ENCODE data around the gene ECHS1. TPM values are rescaled to one million over a fixed set of nuclear protein-coding genes. Genes with fewer than 3 reads are reported as not detected.
A peak's percentile ranks its signal among the peaks of the same experiment; 100 is the strongest.
"Not testable (repeated sequence)": the region's sequence is repeated elsewhere in the genome, so short reads cannot be mapped to it uniquely, and the experiment has no call there.

The ECHS1 gene
- total and polyA plus RNA-seq, 9 donors: 27.2 to 102 (median 68.9) TPM

DNA sequence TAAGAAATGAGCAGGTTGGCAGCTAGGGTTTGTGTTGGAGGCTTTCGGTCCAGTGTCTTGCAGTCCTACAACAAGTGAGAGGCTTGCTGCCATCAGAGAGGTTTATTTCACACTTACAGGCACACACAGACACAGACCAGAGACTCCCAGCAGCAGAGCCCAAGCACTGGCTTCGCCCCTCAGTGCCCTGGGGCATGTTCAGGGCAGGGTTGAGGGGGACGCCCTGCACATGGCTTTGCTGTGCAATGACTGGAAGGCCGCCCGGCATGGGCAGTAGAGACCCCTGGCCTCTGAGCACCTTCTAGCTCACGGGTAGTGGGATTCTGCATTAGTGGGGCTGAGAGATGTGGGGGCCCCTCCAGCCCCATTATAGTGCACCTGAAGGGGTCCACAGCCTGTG is 47.4 kb upstream of the ECHS1 start:
- no peaks in the 10 kb centered on the region for H3K36me3 ChIP-seq
- no peaks in the 10 kb centered on the region for H3K9me3 ChIP-seq
- no peak overlapping the region for H3K27ac ChIP-seq
- no peak for DNase-seq
- WGBS, 3 donors: 86 to 96% (median 90%) methylated on average over 5 to 6 of the region's 6 CpGs
- peaks cover 3% of the 10 kb centered on the region for H3K4me1 ChIP-seq (ENCODE audit: insufficient read depth)
- no peaks in the 10 kb centered on the region for H3K27me3 ChIP-seq
- intact Hi-C loops (cut with DNase I): no loop called here
- TF ChIP-seq POLR2A (IDR thresholded peaks at IDR 0.05): no peak
- no peak overlapping the region for H3K4me3 ChIP-seq

DNA sequence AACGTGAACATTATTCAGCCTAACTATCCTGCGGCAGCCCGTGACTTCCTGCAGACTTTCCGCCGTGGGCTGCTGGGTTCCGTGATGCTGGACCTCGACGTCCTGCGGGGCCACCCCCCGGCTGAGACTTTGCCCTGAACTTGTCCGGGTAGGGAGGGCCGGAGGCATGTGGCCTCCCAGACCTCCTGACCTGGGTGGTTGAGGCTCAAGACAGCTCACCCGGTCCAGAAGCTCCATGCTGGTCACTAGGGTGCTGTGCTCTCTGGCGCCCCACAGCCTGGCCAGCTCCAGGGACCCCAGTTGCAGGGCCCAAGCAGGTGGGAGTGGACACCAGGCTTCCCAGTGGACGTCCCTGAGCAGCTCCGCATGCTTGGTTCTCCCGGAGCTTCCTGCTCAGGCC is 46.9 kb upstream of the ECHS1 start:
- intact Hi-C loops (cut with DNase I): no loop called here
- Histone ChIP-seq H3K4me1 (ENCODE audit: insufficient read depth) (peaks cover 3% of the 10 kb centered on the region), H3K27ac (no peak overlapping the region), H3K9me3 (no peaks in the 10 kb centered on the region), H3K27me3 (no peaks in the 10 kb centered on the region), H3K36me3 (no peaks in the 10 kb centered on the region), H3K4me3 (no peak overlapping the region)
- 86 to 89% (median 86%) methylated on average over 16 to 17 of the region's 17 CpGs for WGBS, 3 donors
- DNase-seq: no peak
- TF ChIP-seq EP300 (IDR thresholded peaks at IDR 0.05) (no peak), POLR2A (IDR thresholded peaks at IDR 0.05) (no peak)
- TF ChIP-seq, protein P1, sequence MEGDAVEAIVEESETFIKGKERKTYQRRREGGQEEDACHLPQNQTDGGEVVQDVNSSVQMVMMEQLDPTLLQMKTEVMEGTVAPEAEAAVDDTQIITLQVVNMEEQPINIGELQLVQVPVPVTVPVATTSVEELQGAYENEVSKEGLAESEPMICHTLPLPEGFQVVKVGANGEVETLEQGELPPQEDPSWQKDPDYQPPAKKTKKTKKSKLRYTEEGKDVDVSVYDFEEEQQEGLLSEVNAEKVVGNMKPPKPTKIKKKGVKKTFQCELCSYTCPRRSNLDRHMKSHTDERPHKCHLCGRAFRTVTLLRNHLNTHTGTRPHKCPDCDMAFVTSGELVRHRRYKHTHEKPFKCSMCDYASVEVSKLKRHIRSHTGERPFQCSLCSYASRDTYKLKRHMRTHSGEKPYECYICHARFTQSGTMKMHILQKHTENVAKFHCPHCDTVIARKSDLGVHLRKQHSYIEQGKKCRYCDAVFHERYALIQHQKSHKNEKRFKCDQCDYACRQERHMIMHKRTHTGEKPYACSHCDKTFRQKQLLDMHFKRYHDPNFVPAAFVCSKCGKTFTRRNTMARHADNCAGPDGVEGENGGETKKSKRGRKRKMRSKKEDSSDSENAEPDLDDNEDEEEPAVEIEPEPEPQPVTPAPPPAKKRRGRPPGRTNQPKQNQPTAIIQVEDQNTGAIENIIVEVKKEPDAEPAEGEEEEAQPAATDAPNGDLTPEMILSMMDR (IDR thresholded peaks at IDR 0.05): no peak

DNA sequence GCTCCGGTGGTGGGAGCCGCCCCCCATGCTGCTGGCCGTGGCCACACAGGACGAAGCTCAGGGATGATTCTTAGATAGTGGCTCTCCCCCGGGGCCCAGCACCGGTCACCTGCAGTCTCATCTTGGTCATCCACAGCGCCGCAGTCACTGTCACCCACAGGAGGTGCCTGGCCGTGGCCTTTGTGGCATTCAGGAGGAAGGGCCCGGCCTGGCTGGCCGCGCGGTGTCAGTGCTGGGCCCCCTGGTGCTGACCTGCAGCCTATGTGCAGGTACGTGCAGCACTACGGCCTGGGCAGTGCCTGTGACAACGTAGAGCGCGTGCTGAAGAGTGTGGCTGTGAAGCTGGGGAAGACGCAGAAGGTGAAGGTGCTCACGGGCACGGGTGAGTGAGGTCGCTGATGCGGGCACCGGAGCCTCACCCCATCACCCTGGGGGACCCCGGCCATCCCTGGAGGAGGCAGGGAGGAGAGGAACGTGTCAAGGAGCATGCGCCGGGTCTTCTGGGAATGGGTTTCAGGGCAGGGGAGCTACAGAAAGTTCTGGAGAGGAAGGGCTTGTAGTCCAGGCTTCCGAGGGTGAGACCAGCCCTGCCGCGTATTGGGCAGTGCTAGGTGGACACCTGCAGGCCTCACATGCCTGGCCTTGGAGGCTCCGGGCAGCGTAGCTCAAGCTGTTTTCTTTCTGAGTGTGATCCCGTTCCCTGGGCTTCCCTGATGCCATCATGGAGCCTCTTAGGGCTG is 46.2 kb upstream of the ECHS1 start:
- peak in 1 of 5 donors; percentile 14 for DNase-seq
- H3K4me3 ChIP-seq: no peak overlapping the region
- no peaks in the 10 kb centered on the region for H3K27me3 ChIP-seq
- intact Hi-C loops (cut with DNase I): no loop called here
- WGBS, 3 donors: 84 to 88% (median 87%) methylated on average over 34 of the region's 34 CpGs
- no peak for TF ChIP-seq EP300 (IDR thresholded peaks at IDR 0.05)
- H3K27ac ChIP-seq: no peak overlapping the region
- peaks cover 3% of the 10 kb centered on the region for H3K4me1 ChIP-seq (ENCODE audit: insufficient read depth)
- H3K36me3 ChIP-seq: no peaks in the 10 kb centered on the region
- no peaks in the 10 kb centered on the region for H3K9me3 ChIP-seq

DNA sequence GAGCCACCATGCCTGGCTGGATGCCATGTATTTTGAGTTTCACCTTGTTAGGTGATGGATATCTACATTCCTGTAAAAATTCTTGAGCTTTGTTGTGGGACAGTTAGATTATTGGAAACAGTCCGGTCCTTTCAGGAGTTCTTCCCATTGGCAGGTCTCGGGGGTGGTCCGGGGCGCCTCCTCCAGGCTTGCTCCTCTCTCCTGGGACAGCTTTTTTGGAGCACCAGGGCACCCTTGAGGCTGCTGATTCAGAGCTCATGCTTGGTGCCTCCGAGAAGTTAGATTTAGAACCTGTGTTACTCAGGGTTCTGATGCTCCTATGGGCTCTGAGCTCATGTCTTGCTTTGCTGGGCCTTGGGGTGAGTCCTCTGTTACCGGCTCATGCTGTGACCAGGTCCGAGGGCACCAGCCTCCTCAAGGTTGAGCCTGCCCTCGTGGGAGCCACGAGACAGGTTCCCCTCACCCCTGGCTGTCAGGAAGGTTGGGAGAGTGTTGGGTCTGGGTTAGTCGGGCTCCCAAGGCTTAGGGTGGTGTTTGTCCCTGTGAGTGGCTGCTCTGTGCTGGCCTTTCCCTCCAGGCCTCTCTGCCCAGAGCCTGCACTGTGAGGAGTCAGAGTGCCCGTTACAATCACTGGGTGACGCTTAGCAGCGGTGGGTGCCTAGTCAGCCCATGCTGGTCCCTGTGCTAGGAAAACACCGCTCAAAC is 45.3 kb upstream of the ECHS1 start:
- Histone ChIP-seq H3K27me3 (no peaks in the 10 kb centered on the region), H3K4me1 (ENCODE audit: insufficient read depth) (peaks cover 3% of the 10 kb centered on the region), H3K36me3 (no peaks in the 10 kb centered on the region), H3K4me3 (no peak overlapping the region), H3K27ac (no peak overlapping the region), H3K9me3 (no peaks in the 10 kb centered on the region)
- WGBS, 3 donors: 90 to 95% (median 94%) methylated on average over 14 of the region's 14 CpGs
- DNase-seq: peak in 1 of 5 donors; percentile 10
- TF ChIP-seq POLR2A (IDR thresholded peaks at IDR 0.05) (no peak), EP300 (IDR thresholded peaks at IDR 0.05) (no peak)
- TF ChIP-seq, protein P1 (IDR thresholded peaks at IDR 0.05): no peak
- intact Hi-C loops (cut with DNase I): no loop called here

DNA sequence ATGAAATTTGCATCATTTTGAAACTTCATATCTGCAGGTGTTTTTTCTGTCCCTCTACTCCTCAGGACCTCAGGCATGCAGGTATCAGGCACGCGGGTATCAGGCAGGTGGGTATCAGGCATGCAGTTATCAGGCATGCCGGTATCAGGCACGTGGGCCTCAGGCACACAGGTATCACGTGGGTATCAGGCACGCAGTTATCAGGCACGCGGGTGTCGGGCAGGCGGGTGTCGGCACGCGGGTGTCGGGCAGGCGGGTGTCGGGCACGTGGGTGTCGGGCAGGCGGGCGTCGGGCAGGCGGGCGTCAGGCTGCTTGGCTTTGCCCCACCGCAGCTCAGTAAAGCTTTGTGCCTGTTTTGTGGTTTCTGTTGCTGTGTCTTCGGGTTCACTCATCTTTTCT is 42.6 kb upstream of the ECHS1 start:
- intact Hi-C loops (cut with DNase I): no loop called here
- Histone ChIP-seq H3K36me3 (no peaks in the 10 kb centered on the region), H3K4me1 (ENCODE audit: insufficient read depth) (no peaks in the 10 kb centered on the region), H3K4me3 (no peak overlapping the region), H3K27me3 (no peaks in the 10 kb centered on the region), H3K9me3 (peaks cover 0 to 3% of the 10 kb centered on the region in 2 donors), H3K27ac (no peak overlapping the region)
- TF ChIP-seq EP300 (IDR thresholded peaks at IDR 0.05) (no peak), POLR2A (IDR thresholded peaks at IDR 0.05) (no peak)
- TF ChIP-seq, protein P1 (IDR thresholded peaks at IDR 0.05): no peak
- 93 to 96% (median 95%) methylated on average over 25 of the region's 25 CpGs for WGBS, 3 donors
- DNase-seq: no peak

DNA sequence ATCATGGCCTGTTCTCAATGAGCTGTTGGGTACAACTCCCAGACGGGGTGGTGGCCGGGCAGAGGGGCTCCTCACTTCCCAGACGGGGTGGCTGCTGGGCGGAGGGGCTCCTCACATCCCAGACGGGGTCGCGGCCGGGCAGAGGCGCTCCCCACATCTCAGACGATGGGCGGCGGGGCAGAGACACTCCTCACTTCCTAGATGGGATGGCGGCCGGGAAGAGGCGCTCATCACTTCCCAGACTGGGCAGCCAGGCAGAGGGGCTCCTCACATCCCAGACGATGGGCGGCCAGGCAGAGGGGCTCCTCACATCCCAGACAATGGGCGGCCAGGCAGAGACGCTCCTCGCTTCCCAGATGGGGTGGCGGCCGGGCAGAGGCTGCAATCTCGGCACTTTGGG is 41.2 kb upstream of the ECHS1 start:
- H3K36me3 ChIP-seq, DNase-seq: not testable (repeated sequence)

More for the DNA sequence above, 41.2 kb upstream of the ECHS1 start:
- H3K27ac ChIP-seq; intact Hi-C loops (cut with DNase I); H3K4me1 ChIP-seq (ENCODE audit: insufficient read depth); H3K9me3 ChIP-seq; H3K4me3 ChIP-seq; H3K27me3 ChIP-seq: not testable (repeated sequence)
- WGBS, 3 donors: 96 to 98% (median 98%) methylated on average over 20 to 23 of the region's 23 CpGs
